Heart right ventricle (tissue), 16 donors: ENCODE results near the gene KCNC2. TPM values are rescaled to one million over a fixed set of nuclear protein-coding genes. Genes with fewer than 3 reads are reported as not detected.
"Not testable (repeated sequence)": the region's sequence is repeated elsewhere in the genome, so short reads cannot be mapped to it uniquely, and the experiment has no call there.

Experiments used
- ATAC-seq, 8 donors: fragments of 200-7000 bp; cut with Tn5 transposase; one replicate each; pipeline ENCODE4 v1.9.1; 2020; ENCODE audit warnings: mild to moderate bottlenecking in 8 of 8, moderate library complexity in 8 of 8, moderate number of reproducible peaks in 1 of 8
- DNase-seq, 2 donors: peaks; one replicate each; pipeline ENCODE4 v3.0.0-alpha.2; 2020
- H3K27ac ChIP-seq, 10 donors: fragments of 200-600 bp; sonication (generic) in 2 of 10; one replicate each; pipeline versions ENCODE4 v1.5.0 to v1.8.0; 2020 to 2022; ENCODE audit warnings: mild to moderate bottlenecking in 3 of 10
- H3K27me3 ChIP-seq, 7 donors: fragments of 200-600 bp; one replicate each; pipeline ENCODE4 v1.8.0; 2021 to 2022; ENCODE audit warnings: mild to moderate bottlenecking in 2 of 7
- H3K36me3 ChIP-seq, 9 donors: fragments of 200-600 bp; sonication (generic) in 1 of 9; one replicate each; pipeline versions ENCODE4 v1.5.0 to v1.8.0; 2020 to 2022; ENCODE audit warnings: mild to moderate bottlenecking in 2 of 9
- H3K4me1 ChIP-seq, 9 donors: fragments of 200-600 bp; sonication (generic) in 1 of 9; one replicate each; pipeline versions ENCODE4 v1.5.0 to v1.8.0; 2020 to 2022; ENCODE audit warnings: mild to moderate bottlenecking in 4 of 9
- H3K4me3 ChIP-seq, 10 donors: fragments of 200-600 bp; sonication (generic) in 2 of 10; one replicate each; pipeline versions ENCODE4 v1.5.0 to v1.8.0; 2020 to 2022; ENCODE audit warnings: mild to moderate bottlenecking in 7 of 10, moderate library complexity in 2 of 10
- H3K9me3 ChIP-seq, 11 donors: fragments of 200-600 bp in 10 of 11; sonication (generic) in 2 of 11; one replicate each; pipeline versions ENCODE4 v1.5.0 to v1.8.0; 2013 to 2022; ENCODE audit warnings: mild to moderate bottlenecking in 2 of 11, control low read depth in 1 of 11, moderate library complexity in 1 of 11
- CTCF ChIP-seq, 9 donors: fragments of 200-600 bp; sonication (generic) in 2 of 9; IDR thresholded peaks; one replicate each; pipeline versions ENCODE4 v1.5.0 to v1.8.0; 2021 to 2022; ENCODE audit warnings: antibody characterized with exemption in 9 of 9, mild to moderate bottlenecking in 5 of 9, moderate library complexity in 1 of 9
- WGBS, 2 donors: extraction: QIAGEN DNeasy Blood & Tissue Kit; methylation state at CpG; one replicate each; pipeline ENCODE4 v1.1.7; 2013; ENCODE audit warnings: inconsistent platforms in 1 of 2; 5-methylcytosine and 5-hydroxymethylcytosine counted together
- intact Hi-C, 10 donors: fragments of 100-400 bp; cut with DNase I; formaldehyde crosslinking; loops; one replicate each; pipeline versions ENCODE4 v1.11.1 to v1.14.2; 2022
- polyA plus RNA-seq, 2 donors: library from polyadenylated mRNA; stranded (reverse); fragments of 200-250 nt; gene quantifications; one replicate each; pipeline ENCODE4 v1.2.3, GENCODE V29; 2013
- total RNA-seq, 10 donors: library from RNA; stranded (reverse); fragmentation: NEBNext Ultra II Directional in 3 of 10; extraction: Animal tissue kit (Norgen Biotek cat#: 25700) in 3 of 10; gene quantifications; one replicate each; pipeline versions ENCODE4 v1.2.1 to v1.2.4, GENCODE V29; 2021 to 2023
- donor health status: Arrhythmogenic right ventricular cardiomyopathy.
- donor health status: ischemic (EF 13 %, LVEDD 7.1; RV severe dilation, severe dysfunction).
- donor health status: healthy with polysubstance abuse.
- donor health status: DM: no; HTN: yes; CAD: no.
- donor health status: DM: no; HTN: no; CAD: no.
- donor health status: ischemic (EF 25% LVEDD 6.9; RV normal size, moderate dysfunction).
- donor health status: ischemic (EF 25% LVEDD 5.7; RV mildly dilated, moderate dysfunction).
- donor health status: healthy.
- donor health status: DM: yes; HTN: yes; CAD: no.
- donor health status: Ischemic cardiomyopathy.
- donor health status: ischemic (EF 35%, LVEDD 5.7; RV mildly dilated, moderate dysfunction).
- donor health status: nonischemic (EF 11% LVEDD 7.7; RV severe dilation, severe dysfunction).
- donor health status: DM: yes; HTN: yes; CAD: no.
- donor health status: PGD.
- donor health status: ischemic (EF 29% LVEDD 5.4; RV normal size, mild dysfunction).
- donor health status: nonischemic (EF 23%, LVEDD 6.1; RV moderate dilation, normal function).

The KCNC2 gene
- total and polyA plus RNA-seq, 12 donors = not detected

DNA sequence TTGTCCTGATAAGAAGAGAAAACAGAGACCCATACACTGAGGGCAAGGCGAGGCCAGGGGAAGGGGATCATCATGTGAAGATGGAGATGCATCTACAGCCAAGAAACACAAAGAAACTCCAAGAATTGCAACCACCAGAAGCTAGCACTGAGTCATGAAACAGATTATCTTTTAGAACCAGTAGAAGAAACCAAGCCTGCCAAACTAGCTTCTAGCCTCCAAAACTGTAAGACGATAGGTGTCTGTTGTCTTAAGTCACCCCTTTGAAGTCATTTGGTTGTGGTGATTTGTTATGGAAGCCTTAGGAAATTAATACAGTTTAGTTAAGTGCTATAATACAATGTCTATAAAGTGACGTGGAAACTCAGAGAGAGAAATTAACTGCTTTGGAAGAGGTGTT, 15.4 kb downstream of the KCNC2 start:
- no peaks in the 10 kb centered on the region for H3K4me1 ChIP-seq
- intact Hi-C loops = no loop called here

DNA sequence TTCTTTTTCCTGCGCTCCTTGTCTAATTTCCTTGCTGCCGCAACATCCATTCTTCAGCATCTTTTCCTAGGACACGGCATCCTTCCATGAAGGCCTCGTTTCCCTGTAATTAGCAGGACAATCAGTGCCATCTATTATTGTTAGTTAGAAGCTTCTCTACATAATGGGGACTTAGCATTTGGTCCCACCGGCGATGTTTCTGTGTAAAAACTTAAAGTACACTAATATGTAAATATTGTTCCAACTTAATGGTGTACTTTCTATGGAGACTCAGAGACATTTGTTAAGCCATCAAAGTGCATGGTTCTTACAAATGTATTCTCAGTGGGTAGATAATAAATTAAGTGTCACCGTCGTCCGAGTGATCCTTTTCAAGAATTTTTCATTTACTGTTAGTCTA, 17.4 kb downstream of the KCNC2 start:
- H3K9me3 ChIP-seq = no peaks in the 10 kb centered on the region
- H3K4me1 ChIP-seq = no peaks in the 10 kb centered on the region
- 77 to 90% methylated on average over 9 of the region's 9 CpGs for WGBS, 2 donors
- TF ChIP-seq CTCF (IDR thresholded peaks at IDR 0.05) = no peak
- intact Hi-C loops = no loop called here
- no peaks in the 10 kb centered on the region for H3K36me3 ChIP-seq
- H3K27me3 ChIP-seq = no peaks in the 10 kb centered on the region
- DNase-seq = no peak
- no peak overlapping the region for H3K4me3 ChIP-seq
- no peak overlapping the region for H3K27ac ChIP-seq
- no peak for ATAC-seq

More for the DNA sequence above, 15.4 kb downstream of the KCNC2 start:
- Histone ChIP-seq H3K27ac (no peak overlapping the region), H3K36me3 (no peaks in the 10 kb centered on the region), H3K9me3 (no peaks in the 10 kb centered on the region), H3K27me3 (no peaks in the 10 kb centered on the region), H3K4me3 (no peak overlapping the region)
- DNase-seq (no peak), ATAC-seq (no peak)
- WGBS, 2 donors = 75 to 76% methylated on average over 3 of the region's 3 CpGs
- no peak for TF ChIP-seq CTCF (IDR thresholded peaks at IDR 0.05)

- no peak overlapping the region for H3K27ac ChIP-seq
- DNase-seq (no peak), ATAC-seq (no peak)
- peaks cover 0 to 2% (median 0%) of the 10 kb centered on the region in 11 donors for H3K9me3 ChIP-seq
- H3K4me3 ChIP-seq = no peak overlapping the region
- H3K4me1 ChIP-seq = no peaks in the 10 kb centered on the region
- H3K36me3 ChIP-seq = no peaks in the 10 kb centered on the region
- no peaks in the 10 kb centered on the region for H3K27me3 ChIP-seq
- intact Hi-C loops = no loop called here
- TF ChIP-seq CTCF (IDR thresholded peaks at IDR 0.05) = no peak
These were observed 18.8 kb downstream of the KCNC2 start for GRCh38 chr12:75190846-75191245.

DNA sequence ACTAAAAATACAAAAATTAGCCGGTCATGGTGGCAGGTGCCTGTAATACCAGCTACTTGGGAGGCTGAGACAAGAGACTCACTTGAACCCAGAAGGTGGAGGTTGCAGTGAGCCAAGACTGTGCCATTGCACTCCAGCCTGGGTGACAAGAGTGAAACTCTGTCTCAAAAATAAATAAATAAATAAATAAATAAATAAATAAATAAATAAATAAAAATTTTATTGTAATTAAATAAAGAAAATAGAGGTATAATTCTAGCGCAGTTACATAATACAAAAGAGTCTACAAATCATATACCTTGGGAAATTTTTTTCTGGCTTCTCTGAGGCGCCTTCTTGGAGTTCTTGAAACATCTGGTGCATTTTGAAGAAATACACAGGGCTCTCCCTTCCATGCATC, 23.8 kb downstream of the KCNC2 start:
- H3K9me3 ChIP-seq, H3K27me3 ChIP-seq, H3K36me3 ChIP-seq, H3K4me3 ChIP-seq, H3K27ac ChIP-seq, ATAC-seq, DNase-seq, H3K4me1 ChIP-seq, intact Hi-C loops: not testable (repeated sequence)
- 87 to 90% methylated on average over 3 of the region's 3 CpGs for WGBS, 2 donors

DNA sequence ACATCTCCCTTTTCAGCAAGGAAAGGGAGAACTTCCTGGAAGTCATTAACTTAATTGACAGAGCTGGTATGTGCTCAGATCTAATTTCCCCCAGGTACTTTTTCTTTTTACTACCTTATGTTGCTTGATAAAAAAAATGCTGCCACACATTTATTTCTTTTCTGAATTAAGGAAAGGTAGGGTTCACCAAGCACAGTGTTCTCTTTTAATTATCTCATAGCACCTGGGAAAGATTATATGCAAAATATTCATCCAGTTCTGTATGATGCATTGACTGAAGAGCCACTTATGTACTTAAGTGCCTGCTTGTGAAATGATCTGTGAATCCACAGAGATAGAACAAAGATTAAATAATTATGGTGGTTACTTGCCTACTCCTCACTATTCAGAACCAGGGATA, 25.1 kb downstream of the KCNC2 start:
- DNase-seq (no peak), ATAC-seq (no peak)
- Histone ChIP-seq H3K27ac (no peak overlapping the region), H3K4me3 (no peak overlapping the region), H3K36me3 (no peaks in the 10 kb centered on the region), H3K4me1 (no peaks in the 10 kb centered on the region), H3K9me3 (peaks cover 0 to 2% (median 0%) of the 10 kb centered on the region in 11 donors), H3K27me3 (no peaks in the 10 kb centered on the region)
- TF ChIP-seq CTCF (IDR thresholded peaks at IDR 0.05) = no peak
- intact Hi-C loops = no loop called here
